Airway epithelial cell (primary cell): ENCODE results near the gene RRN3. TPM values are rescaled to one million over a fixed set of nuclear protein-coding genes. Genes with fewer than 3 reads are reported as not detected.

Source experiments
- total RNA-seq: library from RNA; depleted of rRNA; stranded (reverse); fragments of >200 nt; gene quantifications from 2 replicates; pipeline ENCODE4 v1.2.3, GENCODE V29; 2015

The RRN3 gene
- 26.5 and 34.1 TPM in 2 replicates for total RNA-seq

DNA sequence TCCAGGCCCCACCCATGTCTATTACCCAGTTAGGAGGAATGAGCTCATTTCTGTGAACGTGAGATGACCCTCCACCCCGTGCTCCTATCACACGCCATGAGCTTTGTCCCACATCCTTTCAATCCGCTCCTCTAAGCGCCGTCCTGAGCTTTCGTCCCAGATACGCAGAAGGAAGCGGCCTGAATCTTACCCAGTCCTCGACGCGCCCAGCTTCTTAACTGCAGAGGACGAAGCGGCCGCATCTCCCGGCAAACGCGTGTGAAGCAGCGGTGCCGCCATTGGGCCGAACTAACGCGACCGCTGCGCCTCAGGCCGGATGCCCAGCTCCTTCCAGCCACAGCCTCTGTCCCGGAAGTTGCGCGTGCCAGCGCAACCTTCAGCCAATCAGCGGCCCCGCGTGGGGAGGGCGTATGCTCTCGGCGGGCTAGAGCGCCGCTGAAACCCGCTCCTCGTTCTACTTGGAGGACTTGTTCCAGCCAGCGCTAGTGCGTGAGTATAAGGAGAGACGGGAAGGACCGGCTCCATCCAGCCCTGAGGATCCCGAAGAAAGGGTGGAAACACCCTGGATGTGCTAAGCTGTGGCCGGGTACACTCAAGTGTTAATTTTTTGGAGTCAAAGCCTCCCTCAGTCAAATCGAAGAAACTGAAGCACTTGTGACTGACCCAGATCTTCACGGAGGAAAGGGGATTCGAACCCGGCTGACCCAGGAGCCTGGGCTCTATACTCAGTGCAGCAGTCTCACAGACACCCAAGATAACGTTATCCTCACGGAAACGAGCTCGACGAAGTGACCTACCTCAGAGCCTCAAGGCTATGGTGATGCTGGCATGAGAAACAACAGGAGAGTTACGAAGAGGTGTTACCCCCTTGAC, at the start of gene RRN3:
TSS of gene RRN3 (minus strand) at position 318 of the 873 bp plus-strand sequence. CDS start at position 279, 39 bp downstream.

Other genes with a start within 250 kb of the RRN3 start
- gene NPIPA1, start 156.8 kb downstream of the RRN3 start, total RNA-seq: 11.8 and 22.4 TPM in 2 replicates
- 41.2 and 46.3 TPM in 2 replicates for gene PDXDC1, start 119.2 kb downstream of the RRN3 start, total RNA-seq
- 38.7 and 84.1 TPM in 2 replicates for gene NTAN1, start 38.2 kb downstream of the RRN3 start, total RNA-seq